Stomach (tissue), 19 donors: Measurements from ENCODE around the gene THY1. TPM values are rescaled to one million over a fixed set of nuclear protein-coding genes. Genes with fewer than 3 reads are reported as not detected.

Source experiments
- DNase-seq, 2 donors: peaks; one replicate each; pipeline versions ENCODE4 v3.0.0 to v3.0.0-alpha.2; 2013 to 2019
- H3K27ac ChIP-seq, 5 donors: fragments of 200-600 bp in 4 of 5; sonication (generic) in 4 of 5; one replicate each; pipeline ENCODE4 v1.5.1; 2013 to 2019; ENCODE audit warnings: mild to moderate bottlenecking in 1 of 5, moderate library complexity in 1 of 5
- H3K27me3 ChIP-seq, 3 donors: fragments of 200-600 bp; sonication (generic); one replicate each; pipeline ENCODE4 v1.5.1; 2017 to 2019; ENCODE audit warnings: mixed run types in 1 of 3
- H3K36me3 ChIP-seq, 4 donors: fragments of 200-600 bp; sonication (generic); 1 replicate in 3 of 4; 2 replicates in 1 of 4; pipeline ENCODE4 v1.5.1; 2016 to 2019
- H3K4me1 ChIP-seq, 4 donors: fragments of 200-600 bp; sonication (generic); one replicate each; pipeline ENCODE4 v1.5.1; 2016 to 2019
- H3K4me3 ChIP-seq, 4 donors: fragments of 200-600 bp; sonication (generic) in 3 of 4; one replicate each; pipeline ENCODE4 v1.5.1; 2016 to 2019; ENCODE audit warnings: mild to moderate bottlenecking in 1 of 4
- H3K9me3 ChIP-seq, 4 donors: fragments of 200-600 bp; sonication (generic); one replicate each; pipeline ENCODE4 v1.5.1; 2016 to 2019
- CTCF ChIP-seq, 7 experiments: fragments of 450-650 bp in 4 of 7; fragments of 200-600 bp in 3 of 7; sonication (generic) in 3 of 7; IDR thresholded peaks; one replicate each; pipeline ENCODE4 v1.5.1; 2016 to 2019; ENCODE audit warnings: antibody characterized with exemption in 7 of 7, control low read depth in 2 of 7, mild to moderate bottlenecking in 1 of 7
- EP300 ChIP-seq: sonication (generic); formaldehyde crosslinking; IDR thresholded peaks from one replicate; pipeline ENCODE4 v1.6.1; 2017; ENCODE audit warnings: antibody characterized with exemption
- POLR2A ChIP-seq, 4 donors: fragments of 450-650 bp; IDR thresholded peaks; one replicate each; pipeline ENCODE4 v1.6.1; 2016; ENCODE audit warnings: antibody characterized with exemption in 4 of 4, control low read depth in 2 of 4, mild to moderate bottlenecking in 1 of 4, moderate library complexity in 1 of 4
- POLR2AphosphoS5 ChIP-seq, 3 donors: sonication (generic); formaldehyde crosslinking; IDR thresholded peaks; one replicate each; pipeline ENCODE4 v1.6.1; 2016; ENCODE audit warnings: antibody characterized with exemption in 3 of 3
- WGBS, 5 donors: extraction: QIAGEN DNeasy Blood & Tissue Kit in 3 of 5; methylation state at CpG; one replicate each; pipeline versions ENCODE4 v1.1.5 to v1.1.7; 2013 to 2018; 5-methylcytosine and 5-hydroxymethylcytosine counted together
- intact Hi-C: fragments of 100-400 bp; cut with DNase I; formaldehyde crosslinking; loops from one replicate; pipeline ENCODE4 v1.15.1; 2023; ENCODE audit warnings: low total_unique reads
- long read RNA-seq, 10 donors: transcript quantifications; one replicate each; lab custom pipeline, GENCODE V29; 2026
- polyA plus RNA-seq, 3 donors: library from polyadenylated mRNA; stranded (reverse); fragments of 200-250 nt; gene quantifications; one replicate each; pipeline ENCODE4 v1.2.3, GENCODE V29; 2013
- total RNA-seq, 5 donors: library from RNA; depleted of rRNA; stranded (reverse); fragments of >200 nt; gene quantifications; one replicate each; pipeline versions ENCODE4 v1.1.0 to v1.2.3, GENCODE V29; 2014 to 2016
- donor health status: healthy with polysubstance abuse.
- donor health status: Bipolar disorder and iron deficiency.
- donor health status: healthy.

Gene THY1
- total RNA-seq, result 10 to 100 TPM in 2 of 5 donors, 1 to 10 TPM in 3; 1.2 to 12.5 (median 8.1) TPM
- 10 to 100 TPM in 1 of 3 donors, 1 to 10 TPM in 2; 4.9 to 13.7 (median 7.6) TPM for polyA plus RNA-seq
- long read RNA-seq, donor 1, transcript THY1-201 (4 exons, 3,556 nt), result major isoform, 10 of 13 reads
- long read RNA-seq, donor 1, partial matches to known transcripts, result 0 of 13 reads
- long read RNA-seq, donor 1, other reads (novel, unspliced or antisense), result 0 of 13 reads
- long read RNA-seq, donor 2, transcript THY1-210 (1 exons, 2,427 nt), result minor isoform, 5 of 16 reads
- long read RNA-seq, donor 2, transcript THY1-201 (4 exons, 3,556 nt), result major isoform, 11 of 16 reads
- long read RNA-seq, donor 2, partial matches to known transcripts, result 0 of 16 reads
- long read RNA-seq, donor 2, other reads (novel, unspliced or antisense), result 0 of 16 reads
- long read RNA-seq, donor 3, transcript THY1-201 (4 exons, 3,556 nt), result major isoform, 10 of 13 reads
- long read RNA-seq, donor 3, partial matches to known transcripts, result 0 of 13 reads
- long read RNA-seq, donor 3, other reads (novel, unspliced or antisense), result 0 of 13 reads
- long read RNA-seq, donor 4, partial matches to known transcripts, result 0 of 3 reads
- long read RNA-seq, donor 4, other reads (novel, unspliced or antisense), result 0 of 3 reads
- long read RNA-seq, donor 5, transcript THY1-210 (1 exons, 2,427 nt), result minor isoform, 5 of 44 reads
- long read RNA-seq, donor 5, transcript THY1-201 (4 exons, 3,556 nt), result major isoform, 33 of 44 reads
- long read RNA-seq, donor 5, partial matches to known transcripts, result 6 of 44 reads
- long read RNA-seq, donor 5, other reads (novel, unspliced or antisense), result 0 of 44 reads
- long read RNA-seq, donor 6, transcript THY1-201 (4 exons, 3,556 nt), result major isoform, 27 of 31 reads
- long read RNA-seq, donor 6, partial matches to known transcripts, result 0 of 31 reads
- long read RNA-seq, donor 6, other reads (novel, unspliced or antisense), result 0 of 31 reads
- long read RNA-seq, donor 7, transcript THY1-210 (1 exons, 2,427 nt), result minor isoform, 5 of 67 reads
- long read RNA-seq, donor 7, transcript THY1-201 (4 exons, 3,556 nt), result major isoform, 34 of 67 reads
- long read RNA-seq, donor 7, partial matches to known transcripts, result 28 of 67 reads
- long read RNA-seq, donor 7, other reads (novel, unspliced or antisense), result 0 of 67 reads
- long read RNA-seq, donor 8, transcript THY1-201 (4 exons, 3,556 nt), result major isoform, 11 of 13 reads
- long read RNA-seq, donor 8, partial matches to known transcripts, result 0 of 13 reads
- long read RNA-seq, donor 8, other reads (novel, unspliced or antisense), result 0 of 13 reads
- long read RNA-seq, donor 9, transcript THY1-201 (4 exons, 3,556 nt), result major isoform, 12 of 30 reads
- long read RNA-seq, donor 9, transcript THY1-210 (1 exons, 2,427 nt), result minor isoform, 10 of 30 reads
- long read RNA-seq, donor 9, partial matches to known transcripts, result 8 of 30 reads
- long read RNA-seq, donor 9, other reads (novel, unspliced or antisense), result 0 of 30 reads
- long read RNA-seq, donor 10, partial matches to known transcripts, result 0 of 6 reads
- long read RNA-seq, donor 10, other reads (novel, unspliced or antisense), result 0 of 6 reads

DNA sequence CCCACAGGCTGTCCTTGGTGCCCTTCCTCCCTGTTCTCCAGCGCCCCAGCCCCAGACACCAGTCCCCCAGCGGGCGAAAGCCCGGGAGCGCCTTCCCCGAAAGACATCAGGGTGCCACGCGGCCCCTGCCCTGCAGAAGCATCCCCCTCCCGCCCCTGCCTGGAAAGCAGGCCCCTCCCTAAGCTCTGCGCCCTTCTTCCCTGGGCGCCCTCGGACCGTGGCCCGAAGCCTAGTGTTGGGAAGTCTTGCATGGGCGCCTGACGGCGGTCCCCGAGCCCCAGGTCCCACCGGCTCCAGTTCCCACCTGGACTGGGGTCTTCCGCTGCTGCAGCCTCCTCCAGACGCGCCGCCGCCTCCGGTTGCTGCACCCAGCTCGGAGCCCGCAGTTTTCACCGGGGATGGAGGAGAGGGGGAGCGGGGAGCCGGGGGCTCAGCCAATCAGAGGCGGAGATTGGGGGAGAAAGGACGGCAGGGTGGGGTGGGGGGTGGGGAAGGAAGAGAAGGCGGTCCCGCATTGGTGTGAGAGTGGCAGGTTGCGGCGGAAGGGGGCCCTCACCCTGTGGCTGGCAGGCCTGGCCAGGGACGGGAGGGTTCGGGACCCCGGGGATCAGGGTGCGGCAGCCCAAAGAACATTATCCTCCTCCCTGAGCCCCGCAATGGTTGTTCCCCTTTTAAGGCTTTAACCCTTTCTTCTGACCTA, at the start of gene THY1:
TSS of gene THY1 (minus strand) at position 364 of the 700 bp plus-strand sequence. CDS start 2,267 bp downstream, outside the sequence.
- no peak for TF ChIP-seq EP300
- no peak for TF ChIP-seq POLR2A (IDR thresholded peaks at IDR 0.05)
- TF ChIP-seq POLR2AphosphoS5 (IDR thresholded peaks at IDR 0.05), result no peak
- no peak for TF ChIP-seq CTCF (IDR thresholded peaks at IDR 0.05)
- no peaks in the 10 kb centered on the region for H3K9me3 ChIP-seq
- peak within 1 kb of the TSS in 2 of 5 donors; percentile 71 to 74 for H3K27ac ChIP-seq
- H3K36me3 ChIP-seq, result peaks cover 0 to 9% (median 0%) of the 10 kb centered on the region in 4 donors
- peak in 1 of 2 donors; percentile 84 for DNase-seq
- H3K4me1 ChIP-seq, result peaks cover 16 to 26% (median 21%) of the 10 kb centered on the region in 4 donors
- peaks cover 0 to 71% (median 37%) of the 10 kb centered on the region in 3 donors for H3K27me3 ChIP-seq
- intact Hi-C loops, result no loop called here
- H3K4me3 ChIP-seq, result peak within 1 kb of the TSS; percentile 41 to 54 (median 48)
- WGBS, 5 donors, result 2 to 5% (median 3%) methylated on average over 25 to 41 of the region's 41 CpGs

- H3K27me3 ChIP-seq, result peaks cover 0 to 14% (median 0%) of the 10 kb centered on the region in 3 donors
- TF ChIP-seq POLR2AphosphoS5 (IDR thresholded peaks at IDR 0.05) (no peak), EP300 (no peak), POLR2A (IDR thresholded peaks at IDR 0.05) (no peak), CTCF (IDR thresholded peaks at IDR 0.05) (no peak)
- no peak overlapping the region for H3K4me3 ChIP-seq
- intact Hi-C loops, result loop anchor here (10.0 kb wide), 2 partner anchors 88 to 118 kb away; partner anchors contain the start of gene USP2
- H3K27ac ChIP-seq, result no peak overlapping the region
- H3K36me3 ChIP-seq, result no peaks in the 10 kb centered on the region
- DNase-seq, result peak; percentile 20 to 53
- peaks cover 0 to 11% (median 1%) of the 10 kb centered on the region in 4 donors for H3K9me3 ChIP-seq
- H3K4me1 ChIP-seq, result peaks cover 0 to 10% (median 4%) of the 10 kb centered on the region in 4 donors
- 66 to 78% (median 69%) methylated on average over 10 of the region's 10 CpGs for WGBS, 5 donors
Measured at GRCh38 chr11:119472186-119472855, 49.3 kb upstream of the THY1 start.

DNA sequence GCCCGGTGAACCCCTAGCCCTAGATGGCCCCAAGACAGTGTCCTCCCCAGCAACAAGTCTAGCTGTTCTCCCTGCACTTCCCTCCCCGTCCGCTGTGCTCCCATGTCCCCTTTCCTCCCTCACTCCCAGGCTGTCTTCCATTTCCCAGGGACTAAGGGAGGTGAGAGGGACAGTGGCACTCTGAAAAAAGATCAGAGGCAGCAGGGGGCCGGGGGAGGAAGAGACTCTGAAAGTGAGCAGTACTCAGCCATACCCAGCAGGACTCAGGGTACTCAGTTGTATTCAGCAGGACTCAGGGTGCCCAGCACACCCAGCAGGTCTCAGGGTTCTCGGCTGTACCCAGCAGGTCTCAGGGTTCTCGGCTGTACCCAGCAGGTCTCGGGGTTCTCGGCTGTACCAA, 48.4 kb upstream of the THY1 start:
- Histone ChIP-seq H3K27ac (peak overlapping the region in 2 of 5 donors; percentile 6 to 66), H3K4me1 (peaks cover 0 to 10% (median 4%) of the 10 kb centered on the region in 4 donors), H3K9me3 (peaks cover 0 to 16% (median 6%) of the 10 kb centered on the region in 4 donors), H3K36me3 (no peaks in the 10 kb centered on the region), H3K4me3 (no peak overlapping the region), H3K27me3 (peaks cover 0 to 6% (median 0%) of the 10 kb centered on the region in 3 donors)
- no peak for DNase-seq
- TF ChIP-seq CTCF (IDR thresholded peaks at IDR 0.05) (no peak), EP300 (no peak), POLR2AphosphoS5 (IDR thresholded peaks at IDR 0.05) (no peak), POLR2A (IDR thresholded peaks at IDR 0.05) (no peak)
- WGBS, 5 donors, result 77 to 84% (median 81%) methylated on average over 8 of the region's 8 CpGs
- intact Hi-C loops, result loop anchor here (10.0 kb wide), 2 partner anchors 87 to 117 kb away; partner anchors contain the start of gene USP2
